CD14-positive monocyte (primary cell): ENCODE measurements around the gene HAS3. TPM values are rescaled to one million over a fixed set of nuclear protein-coding genes. Genes with fewer than 3 reads are reported as not detected.

Source experiments
- DNase-seq, 3 donors: peaks; one replicate each; pipeline ENCODE4 v3.0.0-alpha.2; 2011 to 2022
- H2AFZ ChIP-seq: 2 replicates; pipeline ENCODE4 v1.6.0; 2012; ENCODE audit warnings: mild to moderate bottlenecking, low read depth, low read length, inconsistent platforms; ENCODE audit not compliant: insufficient read depth, poor library complexity, severe bottlenecking
- H3K27ac ChIP-seq, 2 donors: 1 replicate in 1 of 2; 2 replicates in 1 of 2; pipeline ENCODE4 v1.5.1; 2012 to 2013; ENCODE audit warnings: low read length in 2 of 2, control low read depth in 1 of 2, inconsistent platforms in 1 of 2, low read depth in 1 of 2, mild to moderate bottlenecking in 1 of 2
- H3K27me3 ChIP-seq, 2 donors: one replicate each; pipeline versions ENCODE4 v1.6.0 to v1.6.1; 2011 to 2013; ENCODE audit warnings: low read length in 2 of 2; ENCODE audit not compliant: control insufficient read depth in 2 of 2, insufficient read depth in 2 of 2
- H3K36me3 ChIP-seq, 2 donors: replicated peaks in 1 of 2; 1 replicate in 1 of 2; 2 replicates in 1 of 2; pipeline versions ENCODE4 v1.5.1 to v1.6.1; 2012 to 2013; ENCODE audit warnings: low read length in 2 of 2, control low read depth in 1 of 2, inconsistent platforms in 1 of 2, mild to moderate bottlenecking in 1 of 2; ENCODE audit not compliant: insufficient read depth in 2 of 2, control insufficient read depth in 1 of 2
- H3K4me1 ChIP-seq, 2 donors: 1 replicate in 1 of 2; 2 replicates in 1 of 2; pipeline versions ENCODE4 v1.5.1 to v1.6.1; 2012 to 2013; ENCODE audit warnings: low read length in 2 of 2, control low read depth in 1 of 2, inconsistent platforms in 1 of 2, mild to moderate bottlenecking in 1 of 2, moderate library complexity in 1 of 2; ENCODE audit not compliant: insufficient read depth in 2 of 2, control insufficient read depth in 1 of 2
- H3K4me2 ChIP-seq: replicated peaks from 2 replicates; pipeline ENCODE3; 2012; ENCODE audit warnings: low read length, moderate library complexity, mild to moderate bottlenecking; ENCODE audit not compliant: poor library complexity, severe bottlenecking; ENCODE audit errors: extremely low read depth
- H3K4me3 ChIP-seq, 3 experiments: fragments of 200-600 bp in 1 of 3; sonication (generic) in 1 of 3; replicated peaks in 1 of 3; 1 replicate in 2 of 3; 2 replicates in 1 of 3; pipeline ENCODE4 v1.5.1; 2011 to 2013; ENCODE audit warnings: low read length in 3 of 3, mild to moderate bottlenecking in 3 of 3, control low read depth in 2 of 3, low read depth in 2 of 3, inconsistent platforms in 1 of 3, moderate library complexity in 1 of 3
- H3K79me2 ChIP-seq: 2 replicates; pipeline ENCODE4 v1.6.0; 2012; ENCODE audit warnings: mild to moderate bottlenecking, control low read depth, inconsistent platforms, low read length, moderate library complexity; ENCODE audit not compliant: insufficient read depth
- H3K9ac ChIP-seq: 2 replicates; pipeline ENCODE4 v1.6.0; 2017; ENCODE audit warnings: low read length, mild to moderate bottlenecking; ENCODE audit not compliant: insufficient read depth, poor library complexity, severe bottlenecking
- H3K9me3 ChIP-seq, 2 donors: replicated peaks in 1 of 2; 1 replicate in 1 of 2; 2 replicates in 1 of 2; pipeline versions ENCODE4 v1.5.1 to v1.6.1; 2012 to 2013; ENCODE audit warnings: low read length in 2 of 2, control low read depth in 1 of 2; ENCODE audit not compliant: control insufficient read depth in 1 of 2, insufficient read depth in 1 of 2
- H4K20me1 ChIP-seq: 2 replicates; pipeline ENCODE4 v1.6.0; 2012; ENCODE audit warnings: mild to moderate bottlenecking, low read length, control low read depth, moderate library complexity; ENCODE audit not compliant: insufficient read depth
- H3K27ac Mint-ChIP-seq, 7 donors: one replicate each; pipeline ENCODE4 v1.8.0; 2020; ENCODE audit warnings: mild to moderate bottlenecking in 7 of 7, mixed read lengths in 7 of 7, moderate library complexity in 6 of 7, inconsistent platforms in 2 of 7
- H3K27me3 Mint-ChIP-seq, 3 donors: one replicate each; pipeline ENCODE4 v1.8.0; 2021 to 2022; ENCODE audit warnings: low read depth in 3 of 3, mild to moderate bottlenecking in 3 of 3, mixed read lengths in 3 of 3, moderate library complexity in 3 of 3, inconsistent platforms in 1 of 3
- H3K36me3 Mint-ChIP-seq, 2 donors: one replicate each; pipeline ENCODE4 v1.8.0; 2020; ENCODE audit warnings: mixed read lengths in 2 of 2, inconsistent platforms in 1 of 2, mild to moderate bottlenecking in 1 of 2
- H3K4me1 Mint-ChIP-seq: one replicate; pipeline ENCODE4 v1.8.0; 2020; ENCODE audit warnings: mild to moderate bottlenecking, mixed read lengths
- H3K4me3 Mint-ChIP-seq, 2 donors: one replicate each; pipeline ENCODE4 v1.8.0; 2020; ENCODE audit warnings: mild to moderate bottlenecking in 2 of 2, mixed read lengths in 2 of 2, moderate library complexity in 1 of 2
- H3K9me3 Mint-ChIP-seq, 7 donors: one replicate each; pipeline ENCODE4 v1.8.0; 2020 to 2022; ENCODE audit warnings: mixed read lengths in 7 of 7, mild to moderate bottlenecking in 6 of 7, moderate library complexity in 6 of 7, inconsistent platforms in 2 of 7
- CTCF ChIP-seq: fragments of 200-600 bp; IDR thresholded peaks from one replicate; pipeline ENCODE4 v1.8.0; 2022; ENCODE audit warnings: antibody characterized with exemption, mild to moderate bottlenecking
- WGBS: methylation state at CpG from one replicate; pipeline ENCODE4 v1.1.5; 2013; ENCODE audit warnings: missing lambda C conversion rate; ENCODE audit not compliant: insufficient coverage; 5-methylcytosine and 5-hydroxymethylcytosine counted together
- intact Hi-C, 2 donors: fragments of 100-400 bp; cut with micrococcal nuclease; formaldehyde crosslinking; loops; one replicate each; pipeline versions ENCODE4 v1.15.0 to v1.15.1; 2023
- polyA plus RNA-seq, 3 donors: library from polyadenylated mRNA; depleted of rRNA in 1 of 3; unstranded in 2 of 3; stranded (reverse) in 1 of 3; fragments of 300-500 nt in 2 of 3; fragments of >200 nt in 1 of 3; fragmentation: Illumina TruSeq in 2 of 3; gene quantifications; 1 replicate in 2 of 3; 2 replicates in 1 of 3; pipeline ENCODE4 v1.2.3, GENCODE V29; 2012 to 2021

The HAS3 gene
- polyA plus RNA-seq, 3 donors, result 1.3 TPM; not detected in 2

- no peaks in the 10 kb centered on the region for H4K20me1 ChIP-seq
- WGBS, result no CpG with 5 or more reads among the region's 2 CpGs
- Mint-ChIP-seq H3K27me3 (no peaks in the 10 kb centered on the region), H3K4me3 (no peak overlapping the region), H3K36me3 (peaks cover 18 to 20% of the 10 kb centered on the region in 2 donors), H3K9me3 (peaks cover 0 to 3% (median 0%) of the 10 kb centered on the region in 7 donors), H3K4me1 (no peaks in the 10 kb centered on the region), H3K27ac (no peak overlapping the region)
- H3K79me2 ChIP-seq, result no peaks in the 10 kb centered on the region
- H3K36me3 ChIP-seq, result peaks cover 14 to 16% of the 10 kb centered on the region in 2 donors
- H3K9ac ChIP-seq, result no peak overlapping the region
- DNase-seq, result no peak
- H3K9me3 ChIP-seq, result no peaks in the 10 kb centered on the region
- intact Hi-C loops, result no loop called here
- no peaks in the 10 kb centered on the region for H3K27me3 ChIP-seq
- no peak overlapping the region for H3K4me3 ChIP-seq
- no peak overlapping the region for H2AFZ ChIP-seq
- H3K27ac ChIP-seq, result no peak overlapping the region
- TF ChIP-seq CTCF, result no peak
- H3K4me2 ChIP-seq, result no peak overlapping the region
- H3K4me1 ChIP-seq, result no peaks in the 10 kb centered on the region
Observed at GRCh38 chr16:69079697-69080096, 25.8 kb upstream of the HAS3 start.

GRCh38 chr16:69083306-69083941 lies 22.0 kb upstream of the HAS3 start:
- no peak overlapping the region for H3K27ac Mint-ChIP-seq
- H3K4me2 ChIP-seq, result no peak overlapping the region
- no peaks in the 10 kb centered on the region for H3K4me1 ChIP-seq

More at GRCh38 chr16:69083306-69083941, 22.0 kb upstream of the HAS3 start:
- 92% methylated on average over 12 of the region's 16 CpGs for WGBS
- H3K36me3 ChIP-seq, result peaks cover 14 to 26% of the 10 kb centered on the region in 2 donors
- intact Hi-C loops, result no loop called here
- H3K27ac ChIP-seq, result no peak overlapping the region
- H3K79me2 ChIP-seq, result no peaks in the 10 kb centered on the region
- no peak overlapping the region for H3K4me3 ChIP-seq
- Mint-ChIP-seq H3K36me3 (peaks cover 19 to 32% of the 10 kb centered on the region in 2 donors), H3K4me3 (no peak overlapping the region), H3K27me3 (no peaks in the 10 kb centered on the region), H3K4me1 (peaks cover 8% of the 10 kb centered on the region), H3K9me3 (peaks cover 0 to 5% (median 0%) of the 10 kb centered on the region in 7 donors)
- TF ChIP-seq CTCF, result no peak
- H3K9me3 ChIP-seq, result no peaks in the 10 kb centered on the region
- no peaks in the 10 kb centered on the region for H3K27me3 ChIP-seq
- no peak for DNase-seq
- no peak overlapping the region for H2AFZ ChIP-seq
- H4K20me1 ChIP-seq, result no peaks in the 10 kb centered on the region
- no peak overlapping the region for H3K9ac ChIP-seq
